K562 (cell line): ENCODE data around the gene NIM1K. TPM values are rescaled to one million over a fixed set of nuclear protein-coding genes. Genes with fewer than 3 reads are reported as not detected.

ENCODE experiments used
- ATF7 ChIP-seq: fragments of 450-650 bp; IDR thresholded peaks from 2 replicates; pipeline ENCODE4 v1.7.1; 2014; ENCODE audit warnings: mild to moderate bottlenecking, moderate library complexity
- CEBPG ChIP-seq, 3 experiments: fragments of 200-800 bp in 1 of 3; sonication (Bioruptor generic) in 1 of 3; sonication (generic) in 1 of 3; formaldehyde crosslinking in 1 of 3; IDR thresholded peaks in 2 of 3; conservative IDR thresholded peaks in 1 of 3; 2 replicates each; pipeline versions ENCODE4 v1.6.1 to v1.8.0; 2016 to 2022; ENCODE audit warnings: missing compliant biosample characterization in 2 of 3, missing genetic modification characterization in 2 of 3, mild to moderate bottlenecking in 1 of 3, missing genetic modification reagents in 1 of 3
- CREB3 ChIP-seq: fragments of 450-650 bp; conservative IDR thresholded peaks from 2 replicates; pipeline ENCODE4 v1.6.1; 2016; ENCODE audit warnings: missing genetic modification characterization, low read depth, mild to moderate bottlenecking, missing compliant biosample characterization, moderate library complexity
- CREB5 ChIP-seq: fragments of 250-450 bp; sonication (Bioruptor Pico); IDR thresholded peaks from 2 replicates; pipeline ENCODE4 v1.5.0; 2020; ENCODE audit warnings: mild to moderate bottlenecking
- GATAD2A ChIP-seq: fragments of 450-650 bp; IDR thresholded peaks from 2 replicates; pipeline ENCODE4 v1.6.1; 2017
- HOXB6 ChIP-seq: fragments of 250-450 bp; sonication (Bioruptor Pico); IDR thresholded peaks from 2 replicates; pipeline ENCODE4 v1.5.1; 2022; ENCODE audit warnings: mild to moderate bottlenecking, borderline replicate concordance
- LCOR ChIP-seq: sonication (generic); formaldehyde crosslinking; IDR thresholded peaks from 2 replicates; pipeline ENCODE4 v1.8.0; 2022; ENCODE audit warnings: mild to moderate bottlenecking, missing genetic modification reagents
- MAFF ChIP-seq: IDR thresholded peaks from 2 replicates; pipeline ENCODE4 v1.6.1; 2012; ENCODE audit warnings: low read length, improper control_type of control experiment
- MAZ ChIP-seq, 2 experiments: fragments of 450-650 bp in 1 of 2; sonication (generic) in 1 of 2; formaldehyde crosslinking; IDR thresholded peaks in 1 of 2; conservative IDR thresholded peaks in 1 of 2; 2 replicates each; pipeline versions ENCODE4 v1.4.0 to v1.5.0; 2020; ENCODE audit warnings: mild to moderate bottlenecking in 1 of 2, missing genetic modification reagents in 1 of 2
- MCM5 ChIP-seq: fragments of 450-650 bp; IDR thresholded peaks from 2 replicates; pipeline ENCODE4 v1.6.1; 2016; ENCODE audit warnings: low read depth
- PTTG1 ChIP-seq: fragments of 450-650 bp; IDR thresholded peaks from 2 replicates; pipeline ENCODE4 v1.6.1; 2016; ENCODE audit warnings: low read depth, mild to moderate bottlenecking, missing genetic modification characterization, missing compliant biosample characterization
- RNF2 ChIP-seq: sonication (generic); IDR thresholded peaks from 2 replicates; pipeline ENCODE4 v1.6.1; 2016
- SMAD1 ChIP-seq: fragments of 150-350 bp; IDR thresholded peaks from 2 replicates; pipeline ENCODE4 v1.6.1; 2014; ENCODE audit warnings: low read length, low read depth; ENCODE audit not compliant: partially characterized antibody
- SNIP1 ChIP-seq: fragments of 450-650 bp; IDR thresholded peaks from 2 replicates; pipeline ENCODE4 v1.7.1; 2017; ENCODE audit warnings: low read depth, mild to moderate bottlenecking
- TCF3 ChIP-seq: sonication (generic); formaldehyde crosslinking; IDR thresholded peaks from 2 replicates; pipeline ENCODE4 v1.4.0; 2020; ENCODE audit warnings: mild to moderate bottlenecking, missing genetic modification reagents
- UBTF ChIP-seq, 2 experiments: IDR thresholded peaks; 2 replicates each; pipeline ENCODE4 v1.6.1; 2012; ENCODE audit warnings: improper control_type of control experiment in 2 of 2, low read depth in 2 of 2, low read length in 2 of 2, borderline replicate concordance in 1 of 2
- VEZF1 ChIP-seq: fragments of 200-800 bp; sonication (Bioruptor generic); IDR thresholded peaks from 2 replicates; pipeline ENCODE4 v1.6.1; 2017; ENCODE audit warnings: missing genetic modification characterization, missing compliant biosample characterization
- XRCC3 ChIP-seq: fragments of 450-650 bp; IDR thresholded peaks from 2 replicates; pipeline ENCODE4 v1.6.1; 2017; ENCODE audit warnings: mild to moderate bottlenecking, moderate library complexity
- ZNF124 ChIP-seq: sonication (generic); formaldehyde crosslinking; IDR thresholded peaks from 2 replicates; pipeline ENCODE4 v1.8.1; 2022; ENCODE audit warnings: missing genetic modification reagents
- ZNF217 ChIP-seq: sonication (generic); formaldehyde crosslinking; IDR thresholded peaks from 2 replicates; pipeline ENCODE4 v1.8.0; 2022; ENCODE audit warnings: mild to moderate bottlenecking, missing genetic modification reagents
- ZNF79 ChIP-seq: fragments of 250-450 bp; sonication (Bioruptor Pico); IDR thresholded peaks from 2 replicates; pipeline ENCODE4 v1.4.0; 2020; ENCODE audit warnings: low read depth, mild to moderate bottlenecking, moderate library complexity
- polyA plus RNA-seq, 8 experiments: library from polyadenylated mRNA; depleted of rRNA in 4 of 8; stranded (reverse) in 5 of 8; unstranded in 3 of 8; fragments of >200 nt; fragmentation: Nextera tagmentation in 2 of 8; fragmentation: Illumina TruSeq in 1 of 8; extraction: Ambion mirVana in 2 of 8; extraction: Trizol in 1 of 8; gene quantifications; 2 replicates each; pipeline versions ENCODE4 v1.2.1 to v1.2.3, GENCODE V29; 2011 to 2014; ENCODE audit warnings: inconsistent platforms in 1 of 8, missing spikeins in 1 of 8
- total RNA-seq, 7 experiments: library from RNA; depleted of rRNA in 6 of 7; stranded (reverse); fragments of >200 nt in 6 of 7; fragmentation: Illumina TruSeq in 2 of 7; extraction: Trizol in 2 of 7; gene quantifications; 2 replicates each; pipeline versions ENCODE4 v1.2.1 to v1.2.3, GENCODE V29; 2011 to 2021; ENCODE audit warnings: low replicate concordance in 1 of 7

The NIM1K gene
- total and polyA plus RNA-seq, 9 of the 15 experiments (the other 6 are each of a cell fraction or from before 2014, with no cell fraction given), result 0.03 to 0.34 (median 0.08) TPM; not detected in 3

GRCh38 chr5:43215073-43215631 is 23.1 kb downstream of the NIM1K start (continued):
- TF ChIP-seq MAFF, result no peak
- peak; percentile 65; the same call in 1 of the 2 replicates for TF ChIP-seq CEBPG (CRISPR knock-in tag; IDR thresholded peaks at IDR 0.05)
- TF ChIP-seq CEBPG (tag; conservative IDR thresholded peaks at IDR 0.05 in 1 of 2, IDR thresholded peaks at IDR 0.05 in 1 of 2), result peak; percentile 82 to 94
- TF ChIP-seq MCM5, result no peak
- TF ChIP-seq PTTG1, result no peak
- TF ChIP-seq SMAD1, result no peak
- TF ChIP-seq VEZF1 (CRISPR knock-in tag), result no peak
- TF ChIP-seq ZNF124, result no peak
- TF ChIP-seq ATF7, result peak; percentile 34; the same call in 1 of the 2 replicates
- no peak for TF ChIP-seq CREB5 (CRISPR knock-in tag)
- no peak for TF ChIP-seq ZNF217 (CRISPR knock-in tag)
- 0 out of 2 replicates have a peak, but pooled peaks have one; percentile 7 for TF ChIP-seq XRCC3
- 0 out of 4 replicates have a peak, but pooled peaks of 1 of the 2 experiments have one; percentile 16 for TF ChIP-seq MAZ (CRISPR knock-in tag; conservative IDR thresholded peaks at IDR 0.05 in 1 of 2, IDR thresholded peaks at IDR 0.05 in 1 of 2)
- TF ChIP-seq CREB3, result no peak
- no peak for TF ChIP-seq ZNF79
- TF ChIP-seq HOXB6, result no peak
- no peak for TF ChIP-seq SNIP1
- 0 out of 4 replicates have a peak, but pooled peaks of 1 of the 2 experiments have one; percentile 32 for TF ChIP-seq UBTF (IDR thresholded peaks at IDR 0.05; ENCODE audit: borderline replicate concordance in 1 of 2, low read depth in 2 of 2, low read length in 2 of 2)
- TF ChIP-seq GATAD2A, result peak; percentile 50; the same call in 1 of the 2 replicates
- TF ChIP-seq LCOR (CRISPR knock-in tag), result no peak
- TF ChIP-seq TCF3, result peak; percentile 56
- no peak for TF ChIP-seq RNF2
